Regular cardiac myocyte (primary cell): ENCODE measurements around the gene EP400. TPM values are rescaled to one million over a fixed set of nuclear protein-coding genes. Genes with fewer than 3 reads are reported as not detected.

Experiments used
- total RNA-seq: library from RNA; depleted of rRNA; stranded (reverse); fragments of >200 nt; gene quantifications from 2 replicates; pipeline ENCODE4 v1.2.3, GENCODE V29; 2014

Gene EP400, protein sequence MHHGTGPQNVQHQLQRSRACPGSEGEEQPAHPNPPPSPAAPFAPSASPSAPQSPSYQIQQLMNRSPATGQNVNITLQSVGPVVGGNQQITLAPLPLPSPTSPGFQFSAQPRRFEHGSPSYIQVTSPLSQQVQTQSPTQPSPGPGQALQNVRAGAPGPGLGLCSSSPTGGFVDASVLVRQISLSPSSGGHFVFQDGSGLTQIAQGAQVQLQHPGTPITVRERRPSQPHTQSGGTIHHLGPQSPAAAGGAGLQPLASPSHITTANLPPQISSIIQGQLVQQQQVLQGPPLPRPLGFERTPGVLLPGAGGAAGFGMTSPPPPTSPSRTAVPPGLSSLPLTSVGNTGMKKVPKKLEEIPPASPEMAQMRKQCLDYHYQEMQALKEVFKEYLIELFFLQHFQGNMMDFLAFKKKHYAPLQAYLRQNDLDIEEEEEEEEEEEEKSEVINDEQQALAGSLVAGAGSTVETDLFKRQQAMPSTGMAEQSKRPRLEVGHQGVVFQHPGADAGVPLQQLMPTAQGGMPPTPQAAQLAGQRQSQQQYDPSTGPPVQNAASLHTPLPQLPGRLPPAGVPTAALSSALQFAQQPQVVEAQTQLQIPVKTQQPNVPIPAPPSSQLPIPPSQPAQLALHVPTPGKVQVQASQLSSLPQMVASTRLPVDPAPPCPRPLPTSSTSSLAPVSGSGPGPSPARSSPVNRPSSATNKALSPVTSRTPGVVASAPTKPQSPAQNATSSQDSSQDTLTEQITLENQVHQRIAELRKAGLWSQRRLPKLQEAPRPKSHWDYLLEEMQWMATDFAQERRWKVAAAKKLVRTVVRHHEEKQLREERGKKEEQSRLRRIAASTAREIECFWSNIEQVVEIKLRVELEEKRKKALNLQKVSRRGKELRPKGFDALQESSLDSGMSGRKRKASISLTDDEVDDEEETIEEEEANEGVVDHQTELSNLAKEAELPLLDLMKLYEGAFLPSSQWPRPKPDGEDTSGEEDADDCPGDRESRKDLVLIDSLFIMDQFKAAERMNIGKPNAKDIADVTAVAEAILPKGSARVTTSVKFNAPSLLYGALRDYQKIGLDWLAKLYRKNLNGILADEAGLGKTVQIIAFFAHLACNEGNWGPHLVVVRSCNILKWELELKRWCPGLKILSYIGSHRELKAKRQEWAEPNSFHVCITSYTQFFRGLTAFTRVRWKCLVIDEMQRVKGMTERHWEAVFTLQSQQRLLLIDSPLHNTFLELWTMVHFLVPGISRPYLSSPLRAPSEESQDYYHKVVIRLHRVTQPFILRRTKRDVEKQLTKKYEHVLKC (N-terminal part only)
- 6.8 and 7.5 TPM in 2 replicates for total RNA-seq

DNA sequence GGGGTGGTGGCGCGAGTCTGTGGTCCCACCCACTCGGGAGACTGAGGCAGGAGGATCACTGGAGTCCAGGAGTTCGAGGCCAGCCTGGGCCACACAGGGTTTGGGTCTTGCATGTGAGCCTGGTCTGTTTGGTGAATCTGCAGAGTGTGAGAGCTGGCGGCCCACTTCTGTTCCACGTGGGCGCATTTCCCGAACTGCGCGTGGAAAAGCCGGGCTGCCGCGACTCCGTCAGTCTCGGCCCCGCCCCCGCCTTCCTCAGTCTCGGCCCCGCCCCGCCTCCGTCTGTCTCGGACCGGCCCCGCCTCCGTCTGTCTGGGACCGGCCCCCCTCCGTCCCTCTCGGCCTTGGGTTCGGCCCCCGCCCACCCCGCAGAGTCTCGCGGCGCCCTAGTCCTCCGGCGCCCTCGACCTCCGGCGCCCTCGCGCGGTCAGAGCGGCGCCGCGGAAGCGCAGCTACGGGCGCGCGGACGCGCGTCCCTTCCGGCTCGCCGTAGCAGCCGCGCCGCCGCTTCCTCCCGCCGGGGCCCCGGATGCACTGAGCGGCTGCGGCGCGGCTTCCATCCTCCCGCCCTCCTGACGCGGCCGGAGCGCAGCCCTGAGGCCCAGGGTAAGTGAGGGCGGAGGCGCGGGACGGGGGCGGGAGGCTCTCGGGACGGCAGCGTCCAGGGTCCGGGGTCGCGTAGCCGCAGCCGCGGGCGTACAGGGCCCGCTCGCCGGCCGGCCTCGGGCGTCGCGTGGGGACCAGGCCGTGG, at the start of gene EP400:
Gene EP400 (plus strand): TSS at position 512 of the 751 bp plus-strand sequence. CDS start 10,678 bp downstream, outside the sequence.

DNA sequence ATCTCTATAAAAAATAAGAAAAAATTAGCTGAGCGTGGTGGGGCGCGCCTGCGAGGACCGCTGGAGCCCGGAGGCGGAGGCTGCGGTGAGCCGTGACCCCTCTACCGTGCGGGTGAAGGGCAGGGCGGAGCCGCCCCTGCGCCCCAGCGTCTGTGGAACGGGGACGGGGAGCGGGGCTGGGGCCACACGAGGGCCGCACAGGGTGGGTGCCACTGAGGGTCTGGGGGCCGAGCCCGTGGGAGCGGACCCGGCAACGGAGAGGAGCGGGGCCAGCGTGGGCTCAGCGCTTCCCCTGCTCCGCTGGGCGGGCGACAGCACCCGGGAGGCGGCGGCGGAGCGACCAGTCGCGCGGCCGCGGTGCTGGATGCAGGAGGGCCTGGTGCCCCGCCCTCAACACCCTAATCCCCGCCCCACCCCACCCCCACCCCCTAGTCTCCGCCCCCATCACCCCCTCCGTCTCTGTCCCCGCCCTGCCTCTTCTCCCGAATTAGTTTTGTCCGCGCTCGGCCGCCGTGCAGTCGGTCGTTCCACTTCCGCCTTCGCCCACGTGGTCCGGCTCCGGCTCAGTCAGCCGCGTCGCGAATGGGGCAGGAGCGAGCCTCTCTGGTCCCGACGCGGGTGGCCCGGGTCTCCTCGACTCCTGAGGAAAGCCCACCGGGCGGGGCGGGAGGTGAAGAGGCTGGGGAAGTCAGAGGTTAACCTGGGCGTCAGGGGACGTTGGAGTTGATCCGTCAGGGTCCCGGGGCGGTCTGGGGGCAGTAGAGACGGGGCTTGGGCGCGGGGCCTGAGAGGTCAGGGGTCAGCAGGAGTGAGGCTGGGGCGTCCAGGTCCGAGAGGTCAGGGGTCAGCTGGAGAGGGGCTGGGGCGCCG, 20.8 kb upstream of the EP400 start, which contains the start of gene PUS1:
Gene PUS1 (plus strand): TSS at position 566 of the 870 bp plus-strand sequence. CDS start 447 bp downstream, outside the sequence.

Other genes starting within 250 kb of the EP400 start
- 18.3 and 20.3 TPM in 2 replicates for gene SFSWAP, start 238.9 kb upstream of the EP400 start, total RNA-seq
- gene MMP17, start 121.5 kb upstream of the EP400 start, total RNA-seq = 8.5 and 15.0 TPM in 2 replicates
- gene ULK1, start 55.3 kb upstream of the EP400 start, total RNA-seq = 4.4 and 6.8 TPM in 2 replicates
- gene PUS1, start 20.7 kb upstream of the EP400 start, total RNA-seq = 4.2 and 23.8 TPM in 2 replicates
- 5.4 and 8.6 TPM in 2 replicates for gene DDX51, start 194.4 kb downstream of the EP400 start, total RNA-seq
- gene NOC4L, start 194.5 kb downstream of the EP400 start, total RNA-seq = 9.0 and 18.4 TPM in 2 replicates